SK-N-DZ (cell line): ENCODE measurements around the gene MANBA.
"Not testable (repeated sequence)": the region's sequence is repeated elsewhere in the genome, so short reads cannot be mapped to it uniquely, and the experiment has no call there.

Experiments used
- DNase-seq: peaks from one replicate; pipeline ENCODE4 v3.0.0-alpha.2; 2015; ENCODE audit warnings: low spot score

MANBA gene

GRCh38 chr4:102764901-102765300, 4.1 kb upstream of the MANBA start:
- no peak for DNase-seq

DNA sequence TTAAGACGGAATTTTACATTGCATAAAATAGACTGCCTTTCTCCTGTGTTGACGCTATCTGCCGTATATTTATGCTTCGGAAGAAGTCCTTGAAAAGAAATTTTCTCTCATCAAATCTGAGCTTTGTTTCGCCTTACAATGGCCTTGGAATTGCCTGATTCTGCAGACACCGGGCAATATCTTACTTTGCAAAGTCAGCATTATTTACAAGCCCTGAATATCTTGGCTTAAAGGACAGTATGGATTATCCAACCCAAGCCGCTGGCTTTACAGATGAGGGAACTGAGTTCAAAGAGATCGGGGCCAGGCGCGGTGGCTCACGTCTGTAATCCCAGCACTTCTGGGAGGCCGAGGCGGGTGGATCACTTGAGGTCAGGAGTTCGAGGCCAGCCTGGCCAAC, 1.1 kb upstream of the MANBA start:
- no peak for DNase-seq

GRCh38 chr4:102761296-102761701, 531 bp upstream of the MANBA start:
- DNase-seq = no peak

GRCh38 chr4:102759831-102760644, 730 bp downstream of the MANBA start:
- no peak for DNase-seq

DNA sequence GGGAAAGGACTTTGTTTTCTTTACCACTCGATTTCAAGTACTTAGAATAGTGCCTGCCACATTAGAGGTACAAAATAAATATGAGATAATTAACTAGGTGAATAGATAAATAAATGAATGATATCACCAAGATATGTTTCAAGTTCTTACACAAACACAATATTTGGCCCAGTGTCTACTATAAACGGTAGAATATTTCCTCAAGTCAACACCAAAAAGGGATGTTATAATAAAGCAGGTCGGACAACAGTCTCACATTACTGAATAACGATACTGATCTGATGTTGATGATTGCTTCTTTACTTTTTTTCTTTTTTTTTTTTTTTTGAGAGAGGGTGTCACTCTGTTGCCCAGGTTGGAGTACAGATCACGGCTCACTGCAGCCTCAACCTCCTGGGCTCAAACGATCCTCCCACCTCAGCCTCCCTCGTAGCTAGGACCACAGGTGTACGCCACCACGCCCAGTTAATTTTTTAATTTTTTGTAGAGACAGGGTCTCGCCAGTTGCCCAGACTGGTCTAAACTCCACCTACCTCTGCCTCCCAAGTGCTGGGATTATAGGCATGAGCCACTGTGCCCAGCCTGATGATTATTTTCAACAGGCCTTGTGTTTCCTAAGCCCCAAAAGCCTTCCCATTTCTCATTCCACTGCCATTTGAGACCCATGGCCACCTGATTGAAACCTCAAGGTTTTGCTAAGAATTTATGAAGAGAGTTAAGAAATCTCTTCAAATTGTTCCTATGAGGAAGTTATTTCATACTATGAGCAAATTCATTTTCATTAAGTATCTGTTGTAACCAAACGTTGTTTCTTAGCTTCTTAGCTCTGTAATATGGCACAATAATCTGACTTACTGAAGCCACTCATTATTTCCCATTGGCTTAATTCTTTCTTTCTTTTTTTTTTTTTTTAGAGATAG, 2.3 kb downstream of the MANBA start:
- no peak for DNase-seq

- DNase-seq = no peak
Measured at GRCh38 chr4:102757681-102758080, 3.1 kb downstream of the MANBA start.

DNA sequence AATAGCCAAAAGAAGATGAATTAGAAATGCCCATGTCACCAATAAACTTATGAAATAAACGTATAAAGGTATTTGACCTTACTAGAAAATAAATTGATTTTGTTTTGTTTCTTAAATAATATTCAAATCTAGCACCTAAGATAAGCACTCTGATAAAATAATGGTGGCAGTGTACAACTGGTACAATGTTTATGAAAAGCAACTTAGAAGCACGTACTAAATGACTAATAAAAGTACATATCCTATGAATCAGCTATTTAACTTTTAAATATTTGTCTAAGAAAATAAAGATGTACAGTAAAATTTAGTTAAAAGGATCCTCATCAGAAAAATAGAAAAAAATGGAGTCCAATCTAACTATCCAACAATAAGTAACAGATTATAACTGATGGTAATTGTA, 6.7 kb downstream of the MANBA start:
- DNase-seq = no peak

GRCh38 chr4:102751941-102752340, 8.8 kb downstream of the MANBA start:
- no peak for DNase-seq

- DNase-seq = not testable (repeated sequence)
Measured at GRCh38 chr4:102743352-102743751, 17.4 kb downstream of the MANBA start.

DNA sequence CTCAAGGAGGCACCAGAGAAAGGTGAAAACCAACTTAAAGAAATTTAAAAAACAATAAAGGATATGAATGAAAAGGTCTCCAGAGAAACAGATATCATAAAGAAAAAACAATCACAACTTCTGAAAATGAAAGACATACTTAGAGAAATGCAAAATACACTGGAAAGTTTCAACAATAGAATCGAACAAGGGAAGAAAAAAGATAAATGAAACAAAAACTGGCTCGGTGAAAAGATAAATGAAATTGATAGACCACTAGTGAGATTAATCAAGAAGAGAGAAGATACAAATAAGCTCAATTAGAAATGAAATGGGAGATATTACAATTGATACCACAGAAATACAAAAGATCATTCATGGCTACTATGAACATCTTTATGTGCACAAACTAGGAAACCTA, 22.0 kb downstream of the MANBA start:
- not testable (repeated sequence) for DNase-seq

DNA sequence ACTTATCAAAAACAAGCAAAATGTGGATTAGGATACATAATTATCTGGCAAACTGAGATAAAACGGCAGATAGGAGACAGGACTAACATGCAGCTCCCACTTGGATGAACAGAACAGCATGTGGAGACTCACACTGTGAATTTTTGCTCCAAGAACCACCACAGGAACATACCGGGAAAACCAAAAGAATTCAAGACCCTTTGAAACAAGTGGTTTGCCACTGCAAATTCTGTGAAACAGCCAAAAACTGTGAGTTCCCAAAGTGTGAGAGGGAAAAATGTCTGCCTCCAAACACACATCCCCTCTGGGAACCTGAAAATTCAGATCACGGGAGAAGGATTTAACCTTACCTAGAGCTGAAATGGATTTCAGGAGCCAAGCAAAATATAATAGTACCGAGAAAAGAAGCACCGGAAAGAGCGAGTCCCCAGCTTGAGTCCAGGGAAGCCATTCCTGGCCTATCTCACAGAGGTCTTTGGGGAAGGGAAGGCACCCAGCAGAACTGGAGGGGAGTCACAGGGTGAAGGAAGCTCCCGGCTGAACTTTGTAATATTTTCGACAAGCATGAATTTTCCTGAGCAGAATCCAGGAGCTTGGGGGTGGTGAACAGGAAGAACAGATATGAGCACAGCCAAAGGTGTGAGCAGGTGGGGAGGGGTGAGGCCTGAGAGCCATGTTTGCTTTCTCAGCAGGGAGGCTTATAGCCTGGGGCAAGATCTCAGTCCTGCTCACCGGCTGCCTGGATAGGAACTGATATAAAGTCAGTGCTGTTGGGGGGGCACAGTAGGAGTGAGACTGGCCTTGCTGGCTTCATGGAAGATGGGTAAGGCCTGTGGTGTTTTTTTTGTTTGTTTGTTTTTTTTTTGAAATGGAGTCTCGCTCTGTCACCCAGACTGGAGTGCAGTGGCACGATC, 23.9 kb downstream of the MANBA start:
- no peak for DNase-seq

- no peak for DNase-seq
Measured at GRCh38 chr4:102735582-102735981, 25.2 kb downstream of the MANBA start.

DNA sequence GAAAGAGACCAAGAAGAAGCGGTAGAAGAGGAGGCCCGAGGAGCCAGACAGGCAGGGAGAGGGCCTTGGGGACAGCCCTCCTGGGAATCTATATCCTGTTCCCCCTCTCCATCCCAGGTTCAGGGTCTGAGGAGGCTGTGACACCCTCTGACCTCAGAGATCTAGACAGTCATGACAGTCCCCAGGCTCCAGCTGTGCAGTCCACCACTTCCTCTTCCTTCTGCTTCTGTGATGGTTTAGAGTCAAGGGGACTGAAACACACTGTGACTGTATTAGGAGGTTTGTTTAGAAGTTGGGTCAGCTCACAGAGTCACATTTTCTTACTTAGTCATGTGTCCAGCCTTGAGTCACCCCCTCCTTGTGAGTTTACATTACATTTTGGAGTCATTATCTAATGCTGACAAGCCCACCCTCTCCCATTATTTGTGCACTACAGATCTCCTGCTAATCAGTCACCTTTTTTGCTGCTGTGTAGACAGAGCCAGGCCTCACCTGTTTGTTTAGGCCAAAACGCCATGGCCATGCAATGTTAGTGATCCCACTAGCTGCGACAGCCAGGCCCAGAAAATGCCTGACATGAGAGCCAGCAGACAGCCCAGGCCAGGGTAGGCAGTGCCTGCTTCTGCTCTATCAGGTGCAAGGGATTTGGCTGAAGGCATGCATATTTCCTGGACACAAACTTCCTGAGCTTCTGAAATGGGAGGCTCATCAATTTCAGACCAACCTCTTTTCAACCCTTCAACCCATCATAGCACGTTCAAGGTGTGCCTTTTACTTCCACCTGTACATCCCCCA, 26.0 kb downstream of the MANBA start:
- DNase-seq = no peak

DNA sequence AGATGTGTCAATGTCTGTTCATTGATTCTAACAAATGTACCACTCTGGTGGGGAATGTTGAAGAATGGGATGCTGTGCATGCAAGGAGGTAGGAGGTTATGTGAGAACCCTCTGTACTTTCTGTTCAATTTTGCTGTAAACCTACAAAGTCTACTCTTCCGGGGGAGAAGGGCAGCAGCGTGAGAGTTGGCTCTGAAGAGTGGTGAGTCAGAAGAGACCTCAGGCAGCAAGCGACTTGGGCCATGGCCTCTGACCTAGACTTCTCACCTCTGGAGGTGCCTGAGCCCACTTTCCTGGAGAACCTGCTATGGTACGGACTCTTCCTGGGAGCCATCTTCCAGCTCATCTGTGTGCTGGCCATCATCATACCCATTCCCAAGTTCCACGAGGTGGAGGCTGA, 26.7 kb downstream of the MANBA start:
- no peak for DNase-seq

GRCh38 chr4:102733084-102733483, 27.7 kb downstream of the MANBA start:
- no peak for DNase-seq

- DNase-seq = no peak
Measured at GRCh38 chr4:102732678-102733077, 28.1 kb downstream of the MANBA start.

- no peak for DNase-seq
Measured at GRCh38 chr4:102730968-102731533, 29.7 kb downstream of the MANBA start.

GRCh38 chr4:102729486-102729885, 31.3 kb downstream of the MANBA start:
- DNase-seq = not testable (repeated sequence)

DNA sequence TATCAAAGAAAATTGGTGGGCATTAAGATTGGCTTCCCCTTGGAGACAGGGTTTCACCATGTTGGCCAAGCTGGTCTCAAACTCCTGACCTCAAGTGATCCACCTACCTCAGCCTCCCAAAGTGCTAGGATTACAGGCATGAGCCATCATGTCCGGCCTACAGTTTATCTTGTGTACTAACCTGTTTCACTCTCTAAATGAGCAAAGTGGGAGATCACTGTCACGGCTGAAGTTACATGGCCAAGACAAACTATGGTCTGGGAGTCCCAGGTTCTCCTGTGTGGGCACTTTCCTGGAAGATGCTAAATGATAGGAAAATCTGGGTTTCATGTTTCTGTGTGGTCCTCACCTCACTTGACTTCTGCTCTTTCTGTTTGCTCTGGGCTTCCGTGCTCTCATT, 33.8 kb downstream of the MANBA start:
- not testable (repeated sequence) for DNase-seq

GRCh38 chr4:102726068-102726467, 34.7 kb downstream of the MANBA start:
- DNase-seq = no peak
